Left ventricle myocardium inferior (tissue), 1 donor: ENCODE data around the gene POLRMT. TPM values are rescaled to one million over a fixed set of nuclear protein-coding genes. Genes with fewer than 3 reads are reported as not detected.

ENCODE experiments used
- DNase-seq: peaks from one replicate; pipeline ENCODE4 v3.0.0-alpha.2; 2020
- H3K27ac ChIP-seq: fragments of 200-600 bp; replicated peaks from 2 replicates; pipeline ENCODE4 v1.8.0; 2021
- H3K27me3 ChIP-seq: fragments of 200-600 bp; 2 replicates; pipeline ENCODE4 v1.8.0; 2021; ENCODE audit warnings: low read depth
- H3K36me3 ChIP-seq: fragments of 200-600 bp; 2 replicates; pipeline ENCODE4 v1.8.0; 2021
- H3K4me1 ChIP-seq: fragments of 200-600 bp; 2 replicates; pipeline ENCODE4 v1.8.0; 2021
- H3K4me3 ChIP-seq: fragments of 200-600 bp; 2 replicates; pipeline ENCODE4 v1.8.0; 2021; ENCODE audit warnings: mild to moderate bottlenecking, moderate library complexity
- H3K9me3 ChIP-seq: fragments of 200-600 bp; replicated peaks from 2 replicates; pipeline ENCODE4 v1.8.0; 2021
- CTCF ChIP-seq: fragments of 200-600 bp; IDR thresholded peaks from 2 replicates; pipeline ENCODE4 v1.8.0; 2021; ENCODE audit warnings: antibody characterized with exemption, mild to moderate bottlenecking, borderline replicate concordance
- intact Hi-C: fragments of 100-400 bp; cut with micrococcal nuclease; formaldehyde crosslinking; loops from one replicate; pipeline ENCODE4 v1.11.0; 2022
- total RNA-seq: library from RNA; stranded (reverse); fragmentation: NEBNext Ultra II Directional; extraction: Animal tissue kit (Norgen Biotek cat#: 25700); gene quantifications from one replicate; pipeline ENCODE4 v1.2.1, GENCODE V29; 2021
- donor health status: DM: no; HTN: yes; CAD: no; lungs with severe emphysema.

POLRMT gene
- total RNA-seq, 1 donor from 2014 or later, result 54.3 TPM

GRCh38 chr19:679418-680286 is 46.3 kb upstream of the POLRMT start:
- Histone ChIP-seq H3K27me3 (peaks cover 10% of the 10 kb centered on the region), H3K27ac (peak overlapping the region; percentile 99), H3K4me3 (peak overlapping the region; percentile 90), H3K36me3 (no peaks in the 10 kb centered on the region), H3K9me3 (no peaks in the 10 kb centered on the region), H3K4me1 (peaks cover 59% of the 10 kb centered on the region)
- DNase-seq, result peak; percentile 71
- TF ChIP-seq CTCF, result no peak
- intact Hi-C loops, result no loop called here

GRCh38 chr19:678791-679388 is 45.6 kb upstream of the POLRMT start:
- no peak for TF ChIP-seq CTCF
- no peaks in the 10 kb centered on the region for H3K9me3 ChIP-seq
- no peak for DNase-seq
- H3K4me3 ChIP-seq, result peak overlapping the region; percentile 90
- no peaks in the 10 kb centered on the region for H3K36me3 ChIP-seq
- H3K27me3 ChIP-seq, result peaks cover 10% of the 10 kb centered on the region
- peaks cover 61% of the 10 kb centered on the region for H3K4me1 ChIP-seq
- intact Hi-C loops, result no loop called here
- peak overlapping the region; percentile 99 for H3K27ac ChIP-seq

GRCh38 chr19:677601-678436 is 44.5 kb upstream of the POLRMT start:
- H3K36me3 ChIP-seq, result no peaks in the 10 kb centered on the region
- H3K27ac ChIP-seq, result peak overlapping the region; percentile 99
- H3K9me3 ChIP-seq, result no peaks in the 10 kb centered on the region
- H3K4me1 ChIP-seq, result peaks cover 61% of the 10 kb centered on the region
- H3K27me3 ChIP-seq, result peaks cover 10% of the 10 kb centered on the region
- peak overlapping the region; percentile 90 for H3K4me3 ChIP-seq
- DNase-seq, result no peak
- intact Hi-C loops, result no loop called here
- no peak for TF ChIP-seq CTCF

GRCh38 chr19:677201-677600 is 43.9 kb upstream of the POLRMT start:
- H3K36me3 ChIP-seq, result no peaks in the 10 kb centered on the region
- H3K9me3 ChIP-seq, result no peaks in the 10 kb centered on the region
- peak overlapping the region; percentile 99 for H3K27ac ChIP-seq
- TF ChIP-seq CTCF, result no peak
- peaks cover 10% of the 10 kb centered on the region for H3K27me3 ChIP-seq
- intact Hi-C loops, result no loop called here
- peak overlapping the region; percentile 90 for H3K4me3 ChIP-seq
- peak; percentile 78 for DNase-seq
- H3K4me1 ChIP-seq, result peaks cover 61% of the 10 kb centered on the region

GRCh38 chr19:676339-677105 is 43.2 kb upstream of the POLRMT start, which contains the start of gene FSTL3:
FSTL3 (plus strand) TSS chr19:676392; CDS start chr19:676424, 32 bp downstream.
- peak within 1 kb of the TSS; percentile 90 for H3K4me3 ChIP-seq
- H3K9me3 ChIP-seq, result no peaks in the 10 kb centered on the region
- H3K4me1 ChIP-seq, result peaks cover 61% of the 10 kb centered on the region
- H3K27me3 ChIP-seq, result peaks cover 10% of the 10 kb centered on the region
- H3K36me3 ChIP-seq, result no peaks in the 10 kb centered on the region
- no peak for TF ChIP-seq CTCF
- peak within 1 kb of the TSS; percentile 99 for H3K27ac ChIP-seq
- intact Hi-C loops, result no loop called here
- no peak for DNase-seq
